HuH-7.5 (cell line): ENCODE data around the gene NHERF2.
A peak's percentile ranks its signal among the peaks of the same experiment; 100 is the strongest.

Experiments
- DNase-seq: peaks from one replicate; pipeline ENCODE4 v3.0.0; 2011; ENCODE audit warnings: low spot score

The NHERF2 gene

GRCh38 chr16:2026461-2027023 is at the start of gene NHERF2:
NHERF2 (plus strand) TSS chr16:2026902; CDS start chr16:2027006, 104 bp downstream.
- peak; percentile 79 for DNase-seq

- no peak for DNase-seq
Observed at GRCh38 chr16:1976951-1977874, 49.5 kb upstream of the NHERF2 start.

GRCh38 chr16:1977875-1978268 is 48.8 kb upstream of the NHERF2 start:
- DNase-seq = no peak

GRCh38 chr16:1978476-1979120 is 48.1 kb upstream of the NHERF2 start:
- DNase-seq = no peak

GRCh38 chr16:1979271-1980029 is 47.3 kb upstream of the NHERF2 start:
- no peak for DNase-seq

- DNase-seq = no peak
Observed at GRCh38 chr16:1980030-1980769, 46.5 kb upstream of the NHERF2 start.

- DNase-seq = no peak
Observed at GRCh38 chr16:1980770-1981087, 46.0 kb upstream of the NHERF2 start.

GRCh38 chr16:1981398-1981836 is 45.3 kb upstream of the NHERF2 start, which contains the start of gene NOXO1:
NOXO1 (minus strand) TSS chr16:1981469; CDS start chr16:1981179, 290 bp downstream.
- DNase-seq = no peak

- DNase-seq = no peak
Observed at GRCh38 chr16:1982013-1982433, 44.7 kb upstream of the NHERF2 start.

GRCh38 chr16:1982991-1983543 is 43.6 kb upstream of the NHERF2 start:
- no peak for DNase-seq

GRCh38 chr16:1983544-1984346 is 43.0 kb upstream of the NHERF2 start, which contains the start of gene GFER:
GFER (plus strand) TSS chr16:1984193; CDS start chr16:1984219, 26 bp downstream.
- peak; percentile 98 for DNase-seq

GRCh38 chr16:1984347-1985225 is 42.1 kb upstream of the NHERF2 start:
- peak; percentile 67 for DNase-seq

- DNase-seq = no peak
Observed at GRCh38 chr16:1985466-1986150, 41.1 kb upstream of the NHERF2 start.

- DNase-seq = no peak
Observed at GRCh38 chr16:1987198-1987597, 39.5 kb upstream of the NHERF2 start.

- peak; percentile 46 for DNase-seq
Observed at GRCh38 chr16:1989209-1990100, 37.2 kb upstream of the NHERF2 start, which contains the start of gene SYNGR3. SYNGR3 (plus strand) TSS chr16:1989970; CDS start chr16:1990103, 133 bp downstream.

- DNase-seq = no peak
Observed at GRCh38 chr16:1990101-1990350, 36.7 kb upstream of the NHERF2 start.

- DNase-seq = peak; percentile 75
Observed at GRCh38 chr16:1990351-1991134, 36.2 kb upstream of the NHERF2 start.
